Measurements from ENCODE around the gene MBLAC1. TPM values are rescaled to one million over a fixed set of nuclear protein-coding genes. Genes with fewer than 3 reads are reported as not detected.

Gene MBLAC1
- total RNA-seq, 1 experiment from 2014 or later = 3.2 TPM

DNA sequence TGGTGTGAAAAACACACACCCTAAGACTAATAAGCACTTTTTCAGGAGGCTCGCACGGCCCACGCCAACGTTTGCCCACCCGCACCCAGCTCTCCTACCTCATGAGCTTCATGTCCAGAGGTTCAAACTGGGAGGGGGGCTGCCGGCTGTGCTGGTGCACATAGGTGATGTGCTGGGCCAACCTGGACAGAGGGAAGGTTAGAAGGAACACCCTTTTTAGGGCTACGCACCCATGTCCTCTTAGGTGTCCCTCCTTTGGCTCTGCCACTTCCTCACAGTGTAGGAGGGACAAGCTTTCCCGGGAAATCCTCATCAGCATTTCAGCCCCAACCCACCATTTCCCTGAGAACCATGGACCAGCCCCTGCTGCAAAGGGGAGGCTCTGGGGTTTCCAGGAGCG lies 31.5 kb upstream of the MBLAC1 start:
- BruUV-seq (replicated peaks) = no TSS peak
- Histone ChIP-seq H3K27me3 (replicated peaks; ENCODE audit: control insufficient read depth, insufficient read depth, low read length) (no peaks in the 10 kb centered on the region), H3K4me3 (ENCODE audit: low read depth, low read length) (no peak overlapping the region), H3K36me3 (ENCODE audit: control insufficient read depth, insufficient read depth, low read length) (peaks cover 15% of the 10 kb centered on the region), H3K4me1 (no peaks in the 10 kb centered on the region), H3K9me3 (no peaks in the 10 kb centered on the region)
- Mint-ChIP-seq H3K36me3 (ENCODE audit: insufficient read depth, unreplicated experiment) (peaks cover 100% of the 10 kb centered on the region), H3K27me3 (ENCODE audit: insufficient read depth, unreplicated experiment) (no peaks in the 10 kb centered on the region), H3K4me3 (ENCODE audit: unreplicated experiment) (no peak overlapping the region), H3K9me3 (ENCODE audit: unreplicated experiment) (no peaks in the 10 kb centered on the region), H3K27ac (ENCODE audit: unreplicated experiment) (peak overlapping the region; percentile 71), H3K4me1 (ENCODE audit: low read depth, unreplicated experiment) (peaks cover 23% of the 10 kb centered on the region)
- ChIA-PET CTCF (no interaction called here), POLR2A (interaction anchor here (0.8 kb wide), 1 partner anchor 53 kb away, joined by 3 read pairs; the partner anchor contains the start of gene LAMTOR4)
- intact Hi-C loops (cut with micrococcal nuclease; ENCODE audit: unreplicated experiment) = no loop called here
- TF ChIP-seq, protein P1, sequence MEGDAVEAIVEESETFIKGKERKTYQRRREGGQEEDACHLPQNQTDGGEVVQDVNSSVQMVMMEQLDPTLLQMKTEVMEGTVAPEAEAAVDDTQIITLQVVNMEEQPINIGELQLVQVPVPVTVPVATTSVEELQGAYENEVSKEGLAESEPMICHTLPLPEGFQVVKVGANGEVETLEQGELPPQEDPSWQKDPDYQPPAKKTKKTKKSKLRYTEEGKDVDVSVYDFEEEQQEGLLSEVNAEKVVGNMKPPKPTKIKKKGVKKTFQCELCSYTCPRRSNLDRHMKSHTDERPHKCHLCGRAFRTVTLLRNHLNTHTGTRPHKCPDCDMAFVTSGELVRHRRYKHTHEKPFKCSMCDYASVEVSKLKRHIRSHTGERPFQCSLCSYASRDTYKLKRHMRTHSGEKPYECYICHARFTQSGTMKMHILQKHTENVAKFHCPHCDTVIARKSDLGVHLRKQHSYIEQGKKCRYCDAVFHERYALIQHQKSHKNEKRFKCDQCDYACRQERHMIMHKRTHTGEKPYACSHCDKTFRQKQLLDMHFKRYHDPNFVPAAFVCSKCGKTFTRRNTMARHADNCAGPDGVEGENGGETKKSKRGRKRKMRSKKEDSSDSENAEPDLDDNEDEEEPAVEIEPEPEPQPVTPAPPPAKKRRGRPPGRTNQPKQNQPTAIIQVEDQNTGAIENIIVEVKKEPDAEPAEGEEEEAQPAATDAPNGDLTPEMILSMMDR (IDR thresholded peaks at IDR 0.05; ENCODE audit: insufficient read depth in 1 of 2, low read depth in 1 of 2, low read length in 1 of 2, severe bottlenecking in 1 of 2, unreplicated experiment in 1 of 2) = no peak
- no peak for DNase-seq

DNA sequence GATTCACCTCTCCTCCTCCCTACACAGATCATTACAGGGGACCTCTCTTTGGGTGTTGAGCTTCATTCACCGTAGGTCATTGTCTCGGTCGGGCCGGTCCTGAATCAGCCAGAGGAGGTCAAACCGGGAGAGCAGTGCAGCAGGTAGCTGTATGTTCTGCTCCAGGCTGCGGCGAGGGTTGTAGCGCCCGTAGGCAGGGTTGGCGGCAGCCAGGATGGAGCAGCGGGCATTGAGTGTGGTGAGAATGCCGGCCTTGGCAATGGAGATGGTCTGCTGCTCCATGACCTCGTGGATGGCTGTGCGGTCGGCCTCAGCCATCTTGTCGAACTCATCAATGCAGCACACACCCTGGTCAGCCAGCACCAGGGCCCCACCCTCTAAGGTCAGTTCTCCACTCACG lies 31.1 kb upstream of the MBLAC1 start:
- POLR2A ChIA-PET = no interaction called here
- Mint-ChIP-seq H3K27ac (ENCODE audit: unreplicated experiment) (peak overlapping the region; percentile 71), H3K4me3 (ENCODE audit: unreplicated experiment) (no peak overlapping the region), H3K36me3 (ENCODE audit: insufficient read depth, unreplicated experiment) (peaks cover 100% of the 10 kb centered on the region), H3K4me1 (ENCODE audit: low read depth, unreplicated experiment) (peaks cover 23% of the 10 kb centered on the region), H3K27me3 (ENCODE audit: insufficient read depth, unreplicated experiment) (no peaks in the 10 kb centered on the region), H3K9me3 (ENCODE audit: unreplicated experiment) (no peaks in the 10 kb centered on the region)
- CTCF ChIA-PET = no interaction called here
- intact Hi-C loops (cut with micrococcal nuclease; ENCODE audit: unreplicated experiment) = no loop called here
- Histone ChIP-seq H3K36me3 (ENCODE audit: control insufficient read depth, insufficient read depth, low read length) (peaks cover 15% of the 10 kb centered on the region), H3K4me3 (ENCODE audit: low read depth, low read length) (no peak overlapping the region), H3K4me1 (no peaks in the 10 kb centered on the region), H3K9me3 (no peaks in the 10 kb centered on the region), H3K27me3 (replicated peaks; ENCODE audit: control insufficient read depth, insufficient read depth, low read length) (no peaks in the 10 kb centered on the region)
- no peak for DNase-seq
- TF ChIP-seq, protein P1 (IDR thresholded peaks at IDR 0.05; ENCODE audit: insufficient read depth in 1 of 2, low read depth in 1 of 2, low read length in 1 of 2, severe bottlenecking in 1 of 2, unreplicated experiment in 1 of 2) = no peak
- no TSS peak for BruUV-seq (replicated peaks)

DNA sequence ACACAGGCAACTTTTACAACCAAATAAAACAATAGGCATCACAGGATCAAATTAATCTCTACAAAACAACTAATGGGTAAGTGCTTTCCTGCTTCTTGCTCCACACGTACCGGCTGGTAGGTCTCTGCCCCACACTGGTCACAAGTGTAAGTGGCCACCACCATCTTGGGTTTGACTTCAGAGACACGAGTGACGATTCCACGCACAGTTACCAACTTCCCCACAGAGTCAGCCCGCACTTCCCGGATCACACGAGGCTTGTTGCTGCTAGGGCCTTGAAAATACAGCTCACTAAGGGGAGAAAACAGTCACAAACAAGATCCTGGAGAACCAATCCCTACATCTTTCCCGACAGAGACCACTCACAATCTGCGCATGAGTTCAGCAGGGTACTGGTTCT lies 27.9 kb upstream of the MBLAC1 start:
- DNase-seq = no peak
- POLR2A ChIA-PET = no interaction called here
- no peak overlapping the region for H3K4me3 ChIP-seq (ENCODE audit: low read depth, low read length)
- no peaks in the 10 kb centered on the region for H3K27me3 Mint-ChIP-seq (ENCODE audit: insufficient read depth, unreplicated experiment)
- CTCF ChIA-PET = no interaction called here
- no peaks in the 10 kb centered on the region for H3K27me3 ChIP-seq (replicated peaks; ENCODE audit: control insufficient read depth, insufficient read depth, low read length)
- H3K27ac Mint-ChIP-seq (ENCODE audit: unreplicated experiment) = peak overlapping the region; percentile 99
- H3K4me1 ChIP-seq = peaks cover 5% of the 10 kb centered on the region; the same call in 1 of the 2 replicates
- TF ChIP-seq, protein P1 (IDR thresholded peaks at IDR 0.05; ENCODE audit: insufficient read depth in 1 of 2, low read depth in 1 of 2, low read length in 1 of 2, severe bottlenecking in 1 of 2, unreplicated experiment in 1 of 2) = no peak
- intact Hi-C loops (cut with micrococcal nuclease; ENCODE audit: unreplicated experiment) = no loop called here
- no peaks in the 10 kb centered on the region for H3K9me3 ChIP-seq
- H3K36me3 ChIP-seq (ENCODE audit: control insufficient read depth, insufficient read depth, low read length) = peaks cover 13% of the 10 kb centered on the region
- peaks cover 23% of the 10 kb centered on the region for H3K4me1 Mint-ChIP-seq (ENCODE audit: low read depth, unreplicated experiment)
- H3K9me3 Mint-ChIP-seq (ENCODE audit: unreplicated experiment) = no peaks in the 10 kb centered on the region
- H3K4me3 Mint-ChIP-seq (ENCODE audit: unreplicated experiment) = peak overlapping the region; percentile 95
- no TSS peak for BruUV-seq (replicated peaks)
- peaks cover 99% of the 10 kb centered on the region for H3K36me3 Mint-ChIP-seq (ENCODE audit: insufficient read depth, unreplicated experiment)
